NCI-H1694 treated with DMSO at 0.1 percent for 48 hours (cell line): ENCODE measurements around the gene HDAC4.

ENCODE experiments used
- DNase-seq: peaks from one replicate; lab custom pipeline; 2025; lab: John Stamatoyannopoulos, UW

Gene HDAC4

GRCh38 chr2:239234191-239235175, 166.3 kb downstream of the HDAC4 start:
- DNase-seq: no peak

DNA sequence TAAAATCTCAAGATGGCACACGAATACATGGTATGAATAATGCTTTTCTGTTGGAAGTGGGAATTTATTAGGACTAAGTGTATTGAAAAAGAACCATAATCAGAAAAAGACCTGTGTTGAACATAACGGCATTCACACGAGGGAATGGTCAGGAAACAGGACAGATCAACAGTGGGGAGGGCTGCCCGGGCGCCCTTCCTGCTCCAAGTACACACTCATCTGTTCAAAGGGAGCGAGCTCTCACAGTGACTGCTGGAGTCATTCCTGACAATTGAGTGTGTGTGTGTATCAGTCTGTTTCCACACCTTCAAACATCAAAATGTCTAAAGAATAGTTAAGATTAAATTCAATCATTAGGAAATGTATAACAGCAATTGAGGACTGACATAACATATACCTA, 167.2 kb downstream of the HDAC4 start:
- no peak for DNase-seq

GRCh38 chr2:239232195-239232578, 168.6 kb downstream of the HDAC4 start:
- no peak for DNase-seq

- DNase-seq: no peak
These were observed 169.3 kb downstream of the HDAC4 start for GRCh38 chr2:239231231-239232194.

DNA sequence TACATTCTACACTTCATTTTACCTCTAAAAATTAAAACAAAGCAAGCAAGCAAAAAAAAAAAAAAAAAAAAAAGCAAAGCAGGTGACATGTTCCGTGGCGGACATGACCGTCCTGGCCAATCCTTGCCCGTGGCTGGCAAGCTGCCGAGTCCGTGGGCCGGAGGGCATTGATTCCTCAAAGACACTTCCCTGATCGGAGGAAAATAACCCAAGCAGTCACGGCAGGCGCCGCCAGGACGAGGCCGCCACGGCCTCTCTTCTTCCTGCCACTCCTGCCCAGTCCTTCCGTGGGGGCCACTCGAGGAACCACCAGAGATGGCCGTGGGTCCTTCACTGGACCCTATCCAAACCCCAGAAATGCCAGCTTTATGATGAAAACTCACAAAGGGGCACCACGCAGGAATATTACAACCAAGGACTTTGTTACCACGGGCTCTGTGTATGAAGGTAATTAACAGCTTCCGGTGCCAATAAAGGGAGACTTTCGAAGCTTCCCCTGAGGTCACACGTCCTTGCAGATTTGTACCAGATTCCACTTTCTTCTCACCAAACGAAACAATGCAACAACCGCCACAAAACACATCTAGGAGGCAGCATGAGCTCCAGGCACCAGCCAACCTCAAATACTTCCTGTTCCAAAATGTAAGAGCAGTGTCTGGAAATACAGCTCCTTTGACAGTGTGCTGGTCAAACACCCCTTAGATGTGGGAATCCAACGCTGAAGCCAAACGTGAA, 170.3 kb downstream of the HDAC4 start:
- no peak for DNase-seq

GRCh38 chr2:239229545-239230279, 171.1 kb downstream of the HDAC4 start:
- no peak for DNase-seq

- DNase-seq: peak; percentile 18
These were observed 173.0 kb downstream of the HDAC4 start for GRCh38 chr2:239227661-239228371.

- DNase-seq: no peak
These were observed 173.9 kb downstream of the HDAC4 start for GRCh38 chr2:239226677-239227581.

- DNase-seq: no peak
These were observed 174.8 kb downstream of the HDAC4 start for GRCh38 chr2:239225871-239226561.

DNA sequence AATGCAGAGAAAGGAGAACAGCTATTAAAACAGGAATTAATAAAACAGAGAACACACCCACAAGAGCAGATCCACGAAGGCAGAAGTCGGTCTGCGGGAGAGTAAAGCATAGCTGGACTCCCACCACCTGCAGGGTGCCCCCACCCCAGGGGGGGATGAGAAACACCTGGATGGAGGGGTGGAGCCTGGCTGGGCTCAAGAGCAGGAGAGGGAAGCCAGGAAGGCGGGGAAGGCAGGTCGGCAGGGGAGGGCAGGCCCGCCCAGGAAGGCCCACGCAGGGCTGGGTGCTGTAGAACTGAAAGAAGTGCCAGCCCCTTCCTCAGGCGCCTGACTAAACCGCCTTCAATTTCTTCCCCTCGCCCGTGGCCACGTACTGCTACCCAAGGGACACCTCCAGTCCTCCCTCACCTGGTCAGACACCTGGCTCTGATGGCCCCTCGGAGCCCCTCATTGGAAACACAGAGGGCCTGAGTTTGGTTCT, 175.4 kb downstream of the HDAC4 start:
- DNase-seq: no peak

- DNase-seq: no peak
These were observed 175.9 kb downstream of the HDAC4 start for GRCh38 chr2:239224955-239225354.

DNA sequence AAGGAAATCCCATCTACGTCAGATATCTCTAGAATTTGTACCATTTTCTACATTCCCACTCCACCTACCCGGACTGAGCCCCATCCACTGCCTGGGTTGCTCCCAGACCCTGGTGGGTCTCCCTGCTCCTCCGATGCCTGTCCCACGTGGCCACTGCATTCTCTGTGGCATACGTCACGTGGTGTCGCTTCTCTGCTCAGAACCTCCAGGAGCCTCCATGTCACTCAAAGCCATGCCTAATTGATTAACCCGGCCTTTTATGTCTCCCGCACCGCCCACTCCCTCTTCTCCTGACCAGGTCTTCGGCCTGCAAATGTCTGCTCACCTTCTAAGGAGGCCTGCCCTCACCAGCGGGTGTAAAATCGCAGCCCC, 176.6 kb downstream of the HDAC4 start:
- DNase-seq: no peak

- no peak for DNase-seq
These were observed 177.3 kb downstream of the HDAC4 start for GRCh38 chr2:239223310-239224198.

DNA sequence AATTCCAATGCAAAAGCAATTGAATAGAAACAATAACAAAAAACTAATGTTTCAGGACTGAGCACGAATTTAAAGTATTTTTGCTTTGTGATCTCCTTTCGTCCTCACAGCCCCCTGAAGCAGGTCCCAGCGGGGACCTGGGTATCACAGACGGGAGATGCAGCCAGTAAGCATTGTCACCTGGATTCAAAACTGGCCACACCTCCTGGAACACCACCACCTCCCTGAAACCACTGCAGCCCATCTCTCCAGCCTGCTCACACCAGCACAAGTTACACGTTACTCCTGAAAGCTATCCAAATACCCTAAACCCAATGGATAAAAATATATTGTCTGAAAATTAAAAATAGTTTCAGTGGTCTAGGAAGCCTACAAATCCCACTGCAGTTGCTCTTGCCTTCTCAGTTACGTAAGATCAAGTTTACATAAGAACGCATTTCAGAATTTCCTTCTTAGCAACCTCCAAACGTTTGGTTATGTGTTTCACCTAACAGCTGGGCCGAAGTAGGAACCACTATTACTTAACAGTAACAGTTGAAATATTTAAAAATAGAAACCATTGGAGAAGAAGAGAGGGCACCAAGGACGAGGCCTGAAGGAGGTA, 178.0 kb downstream of the HDAC4 start:
- peak; percentile 6 for DNase-seq

DNA sequence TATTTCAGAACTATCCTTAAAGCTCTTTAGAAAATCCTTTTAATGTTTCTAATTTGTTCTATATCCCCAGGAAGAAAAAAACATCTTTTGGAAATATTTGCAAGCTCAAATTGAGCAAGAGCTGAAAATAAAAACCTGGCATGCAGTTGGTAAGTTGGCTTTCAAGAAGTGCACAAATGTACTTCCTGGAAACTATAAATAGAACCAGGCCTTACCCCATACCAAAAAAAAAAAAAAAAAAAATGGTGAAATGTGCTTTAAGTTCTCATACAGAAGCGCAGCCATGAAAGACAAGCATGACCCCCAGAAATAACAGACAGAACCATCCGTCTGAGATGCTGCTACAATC, 178.5 kb downstream of the HDAC4 start:
- peak; percentile 49 for DNase-seq

- peak; percentile 12 for DNase-seq
These were observed 179.8 kb downstream of the HDAC4 start for GRCh38 chr2:239220981-239221396.

DNA sequence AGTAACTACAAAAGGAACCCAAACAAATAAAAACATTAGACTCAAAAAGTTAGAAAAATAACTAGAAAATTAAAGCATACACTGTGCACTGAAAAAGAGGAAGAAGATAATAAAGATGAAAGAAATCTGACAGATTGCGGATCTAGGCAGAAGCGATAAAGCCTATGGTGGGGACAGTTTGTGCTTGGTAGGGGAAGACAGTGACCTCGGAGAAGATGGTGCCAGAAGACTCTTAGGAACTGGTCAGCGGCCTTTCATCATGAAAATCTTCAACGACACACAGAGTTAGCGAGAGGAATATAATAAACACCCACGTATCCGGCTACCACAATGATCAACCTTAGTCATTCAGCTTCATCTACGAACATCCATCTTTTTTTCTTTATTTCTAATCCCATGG, 180.5 kb downstream of the HDAC4 start:
- no peak for DNase-seq
